ENCODE results near the gene ULK4. TPM values are rescaled to one million over a fixed set of nuclear protein-coding genes. Genes with fewer than 3 reads are reported as not detected.

Gene ULK4
- total RNA-seq, 1 experiment from 2014 or later: 4.2 TPM

GRCh38 chr3:41726891-41727290 is 235.0 kb downstream of the ULK4 start:
- intact Hi-C loops (cut with micrococcal nuclease; ENCODE audit: unreplicated experiment): no loop called here
- no peak for TF ChIP-seq CTCF (IDR thresholded peaks at IDR 0.05; ENCODE audit: insufficient read depth in 1 of 2, low read depth in 1 of 2, low read length in 1 of 2, severe bottlenecking in 1 of 2, unreplicated experiment in 1 of 2)
- Mint-ChIP-seq H3K36me3 (ENCODE audit: insufficient read depth, unreplicated experiment) (no peaks in the 10 kb centered on the region), H3K9me3 (ENCODE audit: unreplicated experiment) (no peaks in the 10 kb centered on the region), H3K4me1 (ENCODE audit: low read depth, unreplicated experiment) (no peaks in the 10 kb centered on the region), H3K27ac (ENCODE audit: unreplicated experiment) (no peak overlapping the region), H3K4me3 (ENCODE audit: unreplicated experiment) (no peak overlapping the region), H3K27me3 (ENCODE audit: insufficient read depth, unreplicated experiment) (no peaks in the 10 kb centered on the region)
- CTCF ChIA-PET: no interaction called here
- POLR2A ChIA-PET: no interaction called here
- no TSS peak for BruUV-seq (replicated peaks)
- DNase-seq: no peak
- H3K27me3 ChIP-seq (replicated peaks; ENCODE audit: control insufficient read depth, insufficient read depth, low read length): no peaks in the 10 kb centered on the region
- H3K4me1 ChIP-seq: no peaks in the 10 kb centered on the region
- no peak overlapping the region for H3K4me3 ChIP-seq (ENCODE audit: low read depth, low read length)
- H3K9me3 ChIP-seq: no peaks in the 10 kb centered on the region
- H3K36me3 ChIP-seq (ENCODE audit: control insufficient read depth, insufficient read depth, low read length): no peaks in the 10 kb centered on the region

DNA sequence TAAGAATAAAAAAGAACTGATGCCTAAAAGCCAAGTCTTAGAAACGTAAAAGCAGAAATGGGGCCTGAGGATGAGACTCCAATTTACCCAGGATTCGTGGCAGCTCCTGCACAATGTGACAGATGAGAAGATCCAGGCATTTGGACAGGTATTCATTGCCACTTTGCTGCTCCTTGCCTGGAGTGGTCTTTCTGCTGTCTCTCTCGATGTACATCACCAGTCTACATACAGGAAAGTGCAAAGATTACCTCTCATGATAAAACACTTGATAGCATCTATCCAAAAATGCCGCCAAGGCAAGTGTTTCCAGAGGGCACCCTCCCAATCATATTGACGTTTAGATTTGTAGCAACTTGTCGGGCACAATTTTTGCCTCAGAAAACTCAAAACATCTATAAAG is 244.3 kb downstream of the ULK4 start:
- intact Hi-C loops (cut with micrococcal nuclease; ENCODE audit: unreplicated experiment): no loop called here
- H3K36me3 Mint-ChIP-seq (ENCODE audit: insufficient read depth, unreplicated experiment): no peaks in the 10 kb centered on the region
- DNase-seq: no peak
- Histone ChIP-seq H3K36me3 (ENCODE audit: control insufficient read depth, insufficient read depth, low read length) (no peaks in the 10 kb centered on the region), H3K27me3 (replicated peaks; ENCODE audit: control insufficient read depth, insufficient read depth, low read length) (no peaks in the 10 kb centered on the region), H3K4me1 (no peaks in the 10 kb centered on the region), H3K4me3 (ENCODE audit: low read depth, low read length) (no peak overlapping the region), H3K9me3 (no peaks in the 10 kb centered on the region)
- no peak overlapping the region for H3K4me3 Mint-ChIP-seq (ENCODE audit: unreplicated experiment)
- ChIA-PET CTCF (no interaction called here), POLR2A (no interaction called here)
- no peaks in the 10 kb centered on the region for H3K9me3 Mint-ChIP-seq (ENCODE audit: unreplicated experiment)
- H3K27ac Mint-ChIP-seq (ENCODE audit: unreplicated experiment): no peak overlapping the region
- no peak for TF ChIP-seq CTCF (IDR thresholded peaks at IDR 0.05; ENCODE audit: insufficient read depth in 1 of 2, low read depth in 1 of 2, low read length in 1 of 2, severe bottlenecking in 1 of 2, unreplicated experiment in 1 of 2)
- H3K27me3 Mint-ChIP-seq (ENCODE audit: insufficient read depth, unreplicated experiment): no peaks in the 10 kb centered on the region
- BruUV-seq (replicated peaks): no TSS peak
- H3K4me1 Mint-ChIP-seq (ENCODE audit: low read depth, unreplicated experiment): no peaks in the 10 kb centered on the region

GRCh38 chr3:41716471-41716870 is 245.4 kb downstream of the ULK4 start:
- H3K4me1 Mint-ChIP-seq (ENCODE audit: low read depth, unreplicated experiment): no peaks in the 10 kb centered on the region
- H3K27me3 ChIP-seq (replicated peaks; ENCODE audit: control insufficient read depth, insufficient read depth, low read length): no peaks in the 10 kb centered on the region
- no peaks in the 10 kb centered on the region for H3K9me3 Mint-ChIP-seq (ENCODE audit: unreplicated experiment)
- POLR2A ChIA-PET: no interaction called here
- intact Hi-C loops (cut with micrococcal nuclease; ENCODE audit: unreplicated experiment): no loop called here
- no peaks in the 10 kb centered on the region for H3K36me3 ChIP-seq (ENCODE audit: control insufficient read depth, insufficient read depth, low read length)
- H3K27me3 Mint-ChIP-seq (ENCODE audit: insufficient read depth, unreplicated experiment): no peaks in the 10 kb centered on the region
- H3K4me3 ChIP-seq (ENCODE audit: low read depth, low read length): no peak overlapping the region
- H3K4me1 ChIP-seq: no peaks in the 10 kb centered on the region
- TF ChIP-seq CTCF (IDR thresholded peaks at IDR 0.05; ENCODE audit: insufficient read depth in 1 of 2, low read depth in 1 of 2, low read length in 1 of 2, severe bottlenecking in 1 of 2, unreplicated experiment in 1 of 2): peak in 1 of 2 experiments; percentile 34
- no peak for DNase-seq
- no peak overlapping the region for H3K4me3 Mint-ChIP-seq (ENCODE audit: unreplicated experiment)
- BruUV-seq (replicated peaks): no TSS peak
- no peaks in the 10 kb centered on the region for H3K9me3 ChIP-seq
- no peak overlapping the region for H3K27ac Mint-ChIP-seq (ENCODE audit: unreplicated experiment)
- H3K36me3 Mint-ChIP-seq (ENCODE audit: insufficient read depth, unreplicated experiment): no peaks in the 10 kb centered on the region
- CTCF ChIA-PET: interaction anchor here (1.0 to 1.3 kb wide), 2 partner anchors 266 to 477 kb away, joined by 3 to 4 read pairs; no protein-coding TSS in a partner anchor
